HFF-Myc (cell line): Measurements from ENCODE around the gene NDUFV2.

Source experiments
- DNase-seq: peaks from one replicate; pipeline ENCODE4 v3.0.0-alpha.2; 2011; ENCODE audit warnings: low read depth; ENCODE audit errors: extremely low read depth
- H3K4me3 ChIP-seq: replicated peaks from 2 replicates; pipeline ENCODE4 v1.5.1; 2011; ENCODE audit warnings: low read depth, mild to moderate bottlenecking, control low read depth, low read length
- TF ChIP-seq, protein P1 (sequence below): IDR thresholded peaks from 2 replicates; pipeline ENCODE4 v1.5.1; 2012; ENCODE audit warnings: mild to moderate bottlenecking, low read depth, low read length, control low read depth; ENCODE audit errors: missing control alignments

The NDUFV2 gene

DNA sequence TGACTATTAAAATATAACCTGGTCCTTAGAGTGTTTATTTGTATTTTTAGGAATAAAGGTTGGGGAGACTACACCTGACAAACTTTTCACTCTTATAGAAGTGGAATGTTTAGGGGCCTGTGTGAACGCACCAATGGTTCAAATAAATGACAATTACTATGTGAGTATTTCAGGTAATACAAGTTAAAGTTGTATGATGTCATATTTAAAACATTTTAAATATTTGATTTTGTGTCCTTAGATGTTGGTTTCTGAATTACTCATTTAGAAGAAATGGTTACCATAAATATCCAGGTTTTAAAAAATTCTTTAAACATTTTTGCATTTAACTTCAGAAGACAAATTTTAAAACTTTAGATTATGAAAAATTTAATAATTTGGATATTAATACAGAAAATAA is 22.3 kb downstream of the NDUFV2 start:
- TF ChIP-seq, protein P1, sequence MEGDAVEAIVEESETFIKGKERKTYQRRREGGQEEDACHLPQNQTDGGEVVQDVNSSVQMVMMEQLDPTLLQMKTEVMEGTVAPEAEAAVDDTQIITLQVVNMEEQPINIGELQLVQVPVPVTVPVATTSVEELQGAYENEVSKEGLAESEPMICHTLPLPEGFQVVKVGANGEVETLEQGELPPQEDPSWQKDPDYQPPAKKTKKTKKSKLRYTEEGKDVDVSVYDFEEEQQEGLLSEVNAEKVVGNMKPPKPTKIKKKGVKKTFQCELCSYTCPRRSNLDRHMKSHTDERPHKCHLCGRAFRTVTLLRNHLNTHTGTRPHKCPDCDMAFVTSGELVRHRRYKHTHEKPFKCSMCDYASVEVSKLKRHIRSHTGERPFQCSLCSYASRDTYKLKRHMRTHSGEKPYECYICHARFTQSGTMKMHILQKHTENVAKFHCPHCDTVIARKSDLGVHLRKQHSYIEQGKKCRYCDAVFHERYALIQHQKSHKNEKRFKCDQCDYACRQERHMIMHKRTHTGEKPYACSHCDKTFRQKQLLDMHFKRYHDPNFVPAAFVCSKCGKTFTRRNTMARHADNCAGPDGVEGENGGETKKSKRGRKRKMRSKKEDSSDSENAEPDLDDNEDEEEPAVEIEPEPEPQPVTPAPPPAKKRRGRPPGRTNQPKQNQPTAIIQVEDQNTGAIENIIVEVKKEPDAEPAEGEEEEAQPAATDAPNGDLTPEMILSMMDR: no peak
- no peak overlapping the region for H3K4me3 ChIP-seq
- no peak for DNase-seq

DNA sequence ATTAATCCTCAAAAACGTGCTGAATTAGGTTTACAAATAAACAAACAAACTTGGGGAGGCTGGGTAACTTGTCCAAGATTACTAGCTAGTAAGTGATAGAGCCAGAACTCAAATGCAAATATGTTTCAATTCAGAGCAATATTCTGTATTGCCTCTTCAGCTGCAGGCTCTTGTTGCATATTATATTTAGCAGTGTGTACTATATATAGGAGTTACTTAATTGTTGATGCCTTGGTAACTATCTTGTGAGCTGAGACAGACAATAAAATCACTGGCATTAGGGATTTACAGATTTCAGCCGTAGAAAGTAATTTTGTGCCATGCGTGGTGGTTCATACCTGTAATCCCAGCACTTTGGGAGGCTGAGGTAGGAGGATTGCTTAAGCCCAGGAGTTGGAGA is 23.8 kb downstream of the NDUFV2 start:
- no peak overlapping the region for H3K4me3 ChIP-seq
- no peak for DNase-seq
- TF ChIP-seq, protein P1: no peak

DNA sequence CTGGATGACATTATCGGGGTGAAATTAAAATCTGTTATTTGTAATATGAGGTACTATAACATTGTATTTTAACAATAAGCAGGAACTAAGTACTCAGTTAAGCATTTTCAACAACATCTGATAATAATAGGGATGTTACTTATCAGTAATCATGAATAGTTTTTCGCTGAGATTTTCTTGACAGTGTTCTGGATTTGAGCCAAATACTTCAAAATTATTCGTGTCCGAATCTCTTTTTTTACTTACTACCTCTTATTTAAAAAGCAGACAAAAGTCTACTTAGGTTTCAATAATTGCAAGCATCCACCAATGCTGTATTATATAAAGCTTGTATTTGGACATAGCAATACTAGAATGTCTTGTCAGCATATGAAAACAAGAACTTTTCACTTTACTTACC is 27.7 kb downstream of the NDUFV2 start:
- no peak overlapping the region for H3K4me3 ChIP-seq
- TF ChIP-seq, protein P1: no peak
- DNase-seq: no peak

DNA sequence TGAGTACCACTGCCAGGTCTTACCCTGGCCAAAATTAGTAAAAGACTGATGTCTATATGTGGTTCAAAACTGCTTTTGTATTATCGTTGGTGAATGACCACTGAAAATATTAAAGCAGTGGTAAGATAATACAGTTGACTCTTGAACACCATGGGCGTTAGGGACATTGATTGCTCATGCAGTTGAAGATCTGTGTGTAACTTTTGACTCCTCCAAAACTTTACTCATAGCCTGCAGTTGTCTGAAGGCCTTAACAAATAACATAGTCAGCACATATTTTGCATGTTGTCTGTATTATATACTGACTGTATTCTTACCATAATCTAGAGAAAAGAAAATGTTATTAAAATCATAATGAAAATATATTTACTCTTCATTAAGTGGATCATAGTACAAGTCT is 28.3 kb downstream of the NDUFV2 start:
- H3K4me3 ChIP-seq: no peak overlapping the region
- DNase-seq: no peak
- TF ChIP-seq, protein P1: no peak

DNA sequence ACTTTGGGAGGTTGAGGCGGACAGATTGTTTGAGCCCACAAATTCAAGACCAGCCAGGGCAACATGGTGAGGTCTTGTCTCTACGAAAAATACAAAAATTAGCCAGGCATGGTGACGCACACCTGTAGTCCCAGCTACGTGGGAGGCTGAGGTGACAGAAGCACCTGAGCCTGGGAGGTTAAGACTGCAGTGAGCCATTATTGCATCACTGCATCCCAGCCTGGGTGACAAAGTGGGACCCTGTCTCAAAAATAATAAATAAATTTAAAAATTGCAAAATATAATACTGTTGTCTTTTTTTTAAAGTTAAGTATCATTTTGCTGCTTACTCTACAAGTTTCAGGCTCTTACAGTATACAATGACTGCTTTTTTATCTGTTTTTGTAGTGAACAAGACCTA is 30.1 kb downstream of the NDUFV2 start:
- no peak overlapping the region for H3K4me3 ChIP-seq
- no peak for DNase-seq
- TF ChIP-seq, protein P1: no peak

DNA sequence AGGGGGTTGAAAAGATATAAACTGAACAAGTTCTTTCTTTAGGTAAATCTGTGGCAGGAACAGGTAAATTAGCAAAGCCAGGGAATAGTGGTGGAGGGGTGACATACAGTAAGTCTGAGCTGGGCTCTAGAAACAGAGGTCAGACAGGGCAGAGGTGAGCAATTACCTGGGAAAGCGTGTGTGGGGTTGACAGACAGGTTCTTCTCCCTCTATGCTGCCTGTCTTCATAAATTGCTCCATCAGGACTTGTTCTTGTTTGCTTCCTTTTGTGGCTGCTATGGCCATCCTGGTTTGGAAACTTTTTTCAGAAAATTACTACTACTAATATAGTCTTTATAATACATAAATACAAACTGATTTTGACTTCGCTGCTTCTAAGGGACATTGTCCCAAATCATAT is 30.7 kb downstream of the NDUFV2 start:
- TF ChIP-seq, protein P1: no peak
- DNase-seq: no peak
- no peak overlapping the region for H3K4me3 ChIP-seq
